ENCODE results near the gene RASA2. TPM values are rescaled to one million over a fixed set of nuclear protein-coding genes. Genes with fewer than 3 reads are reported as not detected.
"Not testable (repeated sequence)": the region's sequence is repeated elsewhere in the genome, so short reads cannot be mapped to it uniquely, and the experiment has no call there.

The RASA2 gene
- total and polyA plus RNA-seq, 8 donors = 2.6 to 32.1 (median 10.9) TPM

DNA sequence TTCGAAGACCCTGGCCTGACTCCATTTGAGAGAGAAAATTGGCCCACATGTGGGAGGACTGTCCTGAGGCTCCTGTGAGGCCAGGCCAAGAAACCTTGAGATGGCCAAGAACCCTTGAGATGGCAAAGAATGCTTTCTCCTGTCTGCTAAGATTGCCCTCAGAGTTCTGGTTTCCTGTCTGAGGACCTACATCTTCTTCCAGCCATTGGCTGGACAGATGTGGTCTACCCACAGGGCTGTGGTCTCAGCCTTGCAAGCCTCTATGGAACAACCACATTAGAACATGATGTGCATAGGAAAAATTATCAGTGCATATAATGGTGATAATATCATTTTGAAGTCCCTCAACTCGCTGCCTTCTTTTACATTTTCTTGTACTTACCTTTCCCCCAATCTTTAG, 10.8 kb upstream of the RASA2 start:
- 81 to 94% (median 85%) methylated on average over 2 of the region's 2 CpGs for WGBS, 5 donors
- Histone ChIP-seq H3K4me1 (no peaks in the 10 kb centered on the region), H3K9me3 (no peaks in the 10 kb centered on the region), H3K4me3 (no peak overlapping the region), H3K36me3 (no peaks in the 10 kb centered on the region), H3K27me3 (no peaks in the 10 kb centered on the region), H3K27ac (no peak overlapping the region)
- no peak for DNase-seq
- intact Hi-C loops (cut with DNase I; ENCODE audit: low total_unique reads) = no loop called here
- TF ChIP-seq EP300 (IDR thresholded peaks at IDR 0.05) (no peak), POLR2AphosphoS5 (IDR thresholded peaks at IDR 0.05) (no peak), POLR2A (IDR thresholded peaks at IDR 0.05) (no peak)
- TF ChIP-seq, protein P1, sequence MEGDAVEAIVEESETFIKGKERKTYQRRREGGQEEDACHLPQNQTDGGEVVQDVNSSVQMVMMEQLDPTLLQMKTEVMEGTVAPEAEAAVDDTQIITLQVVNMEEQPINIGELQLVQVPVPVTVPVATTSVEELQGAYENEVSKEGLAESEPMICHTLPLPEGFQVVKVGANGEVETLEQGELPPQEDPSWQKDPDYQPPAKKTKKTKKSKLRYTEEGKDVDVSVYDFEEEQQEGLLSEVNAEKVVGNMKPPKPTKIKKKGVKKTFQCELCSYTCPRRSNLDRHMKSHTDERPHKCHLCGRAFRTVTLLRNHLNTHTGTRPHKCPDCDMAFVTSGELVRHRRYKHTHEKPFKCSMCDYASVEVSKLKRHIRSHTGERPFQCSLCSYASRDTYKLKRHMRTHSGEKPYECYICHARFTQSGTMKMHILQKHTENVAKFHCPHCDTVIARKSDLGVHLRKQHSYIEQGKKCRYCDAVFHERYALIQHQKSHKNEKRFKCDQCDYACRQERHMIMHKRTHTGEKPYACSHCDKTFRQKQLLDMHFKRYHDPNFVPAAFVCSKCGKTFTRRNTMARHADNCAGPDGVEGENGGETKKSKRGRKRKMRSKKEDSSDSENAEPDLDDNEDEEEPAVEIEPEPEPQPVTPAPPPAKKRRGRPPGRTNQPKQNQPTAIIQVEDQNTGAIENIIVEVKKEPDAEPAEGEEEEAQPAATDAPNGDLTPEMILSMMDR (IDR thresholded peaks at IDR 0.05) = no peak

- intact Hi-C loops (cut with DNase I; ENCODE audit: low total_unique reads) = no loop called here
- Histone ChIP-seq H3K4me1 (no peaks in the 10 kb centered on the region), H3K27me3 (no peaks in the 10 kb centered on the region), H3K9me3 (no peaks in the 10 kb centered on the region), H3K27ac (no peak overlapping the region), H3K4me3 (no peak overlapping the region), H3K36me3 (no peaks in the 10 kb centered on the region)
- TF ChIP-seq POLR2AphosphoS5 (IDR thresholded peaks at IDR 0.05) (no peak), EP300 (IDR thresholded peaks at IDR 0.05) (no peak), POLR2A (IDR thresholded peaks at IDR 0.05) (no peak)
- TF ChIP-seq, protein P1 (IDR thresholded peaks at IDR 0.05) = no peak
- peak in 1 of 2 donors; percentile 38 for DNase-seq
- WGBS, 5 donors = 83 to 90% (median 87%) methylated on average over 4 of the region's 4 CpGs
These were observed 9.6 kb upstream of the RASA2 start for GRCh38 chr3:141477224-141477623.

- 81 to 98% (median 89%) methylated on average over 2 of the region's 2 CpGs for WGBS, 5 donors
- intact Hi-C loops (cut with DNase I; ENCODE audit: low total_unique reads) = no loop called here
- no peak for TF ChIP-seq EP300 (IDR thresholded peaks at IDR 0.05)
- TF ChIP-seq POLR2AphosphoS5 (IDR thresholded peaks at IDR 0.05) = no peak
- Histone ChIP-seq H3K4me3 (no peak overlapping the region), H3K27ac (no peak overlapping the region), H3K27me3 (no peaks in the 10 kb centered on the region), H3K4me1 (no peaks in the 10 kb centered on the region), H3K9me3 (no peaks in the 10 kb centered on the region), H3K36me3 (no peaks in the 10 kb centered on the region)
- DNase-seq = no peak
These were observed 8.7 kb upstream of the RASA2 start for GRCh38 chr3:141478139-141478538.

- intact Hi-C loops (cut with DNase I; ENCODE audit: low total_unique reads); H3K36me3 ChIP-seq; H3K27me3 ChIP-seq; H3K9me3 ChIP-seq; DNase-seq; H3K27ac ChIP-seq; H3K4me3 ChIP-seq; H3K4me1 ChIP-seq: not testable (repeated sequence)
- 71 to 90% (median 83%) methylated on average over 1 of the region's 1 CpG for WGBS, 5 donors
These were observed 8.0 kb upstream of the RASA2 start for GRCh38 chr3:141478840-141479239.

DNA sequence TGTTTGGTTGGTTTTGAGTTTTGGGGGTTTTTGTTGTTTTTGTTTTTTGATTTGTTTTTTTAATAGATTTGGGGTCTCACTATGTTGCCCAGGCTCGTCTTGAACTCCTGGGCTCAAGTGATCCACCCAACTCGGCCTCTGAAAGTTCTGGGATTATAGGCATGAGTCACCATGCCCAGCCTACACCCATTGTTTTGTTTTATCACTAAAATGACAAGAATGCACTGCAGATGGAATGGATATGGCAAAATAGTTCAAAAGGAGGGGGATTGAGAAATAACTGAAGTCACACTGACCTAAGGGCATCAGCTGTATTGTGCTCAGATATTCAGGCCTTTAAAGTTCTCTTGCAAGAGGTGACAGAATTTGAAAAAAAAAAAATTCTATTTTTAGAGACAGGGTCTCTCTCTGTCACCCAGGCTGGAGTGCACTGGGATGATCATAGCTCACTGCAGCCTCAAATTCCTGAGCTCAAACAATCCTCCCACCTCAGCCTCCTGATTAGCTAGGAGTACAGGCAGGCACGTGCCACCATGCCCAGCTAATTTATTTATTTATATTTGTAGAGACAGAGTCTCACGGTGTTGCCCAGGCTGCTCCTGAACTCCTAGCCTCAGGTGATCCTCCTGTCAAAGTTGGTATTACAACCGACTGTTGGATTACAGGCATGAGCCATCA, 4.4 kb upstream of the RASA2 start:
- intact Hi-C loops (cut with DNase I; ENCODE audit: low total_unique reads) = no loop called here
- Histone ChIP-seq H3K27ac (no peak overlapping the region), H3K9me3 (no peaks in the 10 kb centered on the region), H3K36me3 (no peaks in the 10 kb centered on the region), H3K4me1 (peaks cover 9 to 21% (median 13%) of the 10 kb centered on the region in 4 donors), H3K4me3 (no peak overlapping the region), H3K27me3 (no peaks in the 10 kb centered on the region)
- no peak for TF ChIP-seq POLR2AphosphoS5 (IDR thresholded peaks at IDR 0.05)
- TF ChIP-seq POLR2A (IDR thresholded peaks at IDR 0.05) = no peak
- no peak for TF ChIP-seq EP300 (IDR thresholded peaks at IDR 0.05)
- TF ChIP-seq, protein P1 (IDR thresholded peaks at IDR 0.05) = no peak
- WGBS, 5 donors = 76 to 81% (median 81%) methylated on average over 5 of the region's 5 CpGs
- no peak for DNase-seq

Measured in stomach (tissue), 9 donors.